Stimulated activated CD4-positive, alpha-beta T cell treated with anti-CD3 and anti-CD28 coated beads, Interleukin-4, amount 100 ng/mL, for 24 hours (primary cell): Measurements from ENCODE around the gene CLCA1.

ENCODE experiments used
- DNase-seq: peaks from one replicate; pipeline ENCODE4 v3.0.0-alpha.2; 2020

Gene CLCA1

GRCh38 chr1:86504137-86504479 is 35.4 kb downstream of the CLCA1 start:
- DNase-seq: no peak

GRCh38 chr1:86504895-86505563 is 36.3 kb downstream of the CLCA1 start:
- DNase-seq: no peak

GRCh38 chr1:86505564-86505902 is 36.8 kb downstream of the CLCA1 start:
- no peak for DNase-seq

DNA sequence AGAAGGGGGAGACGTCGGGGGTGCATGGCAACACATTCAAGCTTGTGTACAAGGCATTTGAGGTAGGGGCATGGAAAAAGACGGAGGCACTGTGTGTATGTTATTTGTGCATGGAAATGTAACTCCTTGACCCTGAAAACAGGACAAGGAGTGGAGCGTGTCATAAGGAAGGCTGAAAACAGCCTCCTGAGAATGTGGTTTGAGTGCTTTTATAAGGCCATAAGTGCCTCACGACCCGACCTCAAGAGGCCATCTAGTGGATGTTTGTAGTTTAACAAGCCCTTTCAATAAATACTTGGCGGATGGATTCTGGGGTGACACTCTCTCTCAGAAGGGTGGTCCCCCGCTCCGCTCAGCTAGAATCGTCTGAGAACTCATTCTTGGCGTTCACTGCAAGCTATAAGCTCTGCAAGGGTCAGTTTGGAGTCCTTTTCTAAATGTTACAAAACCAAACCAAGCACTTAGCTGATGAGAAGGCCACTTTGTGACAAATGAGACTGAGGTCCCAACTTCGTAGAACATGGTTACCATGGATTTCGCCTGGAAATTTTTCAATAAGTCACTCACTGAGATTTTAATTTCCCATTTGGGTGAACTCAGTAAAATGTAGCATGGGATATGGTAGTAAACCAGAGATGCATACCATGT is 39.3 kb downstream of the CLCA1 start:
- DNase-seq: no peak

DNA sequence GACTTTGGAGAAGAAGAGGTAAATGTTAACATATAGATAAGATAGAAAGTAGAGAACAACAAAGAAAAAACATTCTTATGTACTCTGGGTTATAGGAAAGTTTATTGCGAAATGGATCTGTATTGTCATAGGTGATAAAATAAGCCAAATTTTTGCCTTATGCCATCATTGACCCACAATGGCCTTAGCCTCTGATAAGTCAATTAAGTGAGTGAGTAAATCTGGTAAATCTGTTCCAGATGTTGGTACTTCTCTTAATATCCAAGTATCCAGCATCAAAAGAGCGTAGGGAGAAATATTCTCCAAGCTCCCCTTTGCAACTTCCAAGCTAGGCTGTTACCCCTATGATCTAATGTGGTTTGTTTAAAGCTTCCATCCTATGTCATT is 39.8 kb downstream of the CLCA1 start:
- no peak for DNase-seq

DNA sequence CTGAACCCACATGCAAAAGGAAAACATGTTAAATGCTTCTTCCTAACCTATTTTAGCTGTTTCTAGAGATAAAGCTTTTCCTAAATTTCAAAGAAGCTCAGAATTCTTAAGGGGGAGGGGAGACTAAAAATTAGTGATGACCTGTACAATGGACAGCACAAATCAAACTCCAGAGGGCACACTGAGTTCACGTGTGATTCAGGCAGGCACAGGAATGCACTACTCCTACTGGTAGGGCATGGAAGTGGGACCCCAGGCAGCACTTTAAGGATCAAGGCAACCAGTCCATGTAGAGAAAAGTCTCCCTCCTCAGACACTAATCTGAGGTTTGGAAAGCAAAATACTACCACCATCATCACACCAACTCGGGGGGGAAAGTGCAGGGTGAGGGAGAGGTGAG is 46.9 kb downstream of the CLCA1 start:
- DNase-seq: no peak

DNA sequence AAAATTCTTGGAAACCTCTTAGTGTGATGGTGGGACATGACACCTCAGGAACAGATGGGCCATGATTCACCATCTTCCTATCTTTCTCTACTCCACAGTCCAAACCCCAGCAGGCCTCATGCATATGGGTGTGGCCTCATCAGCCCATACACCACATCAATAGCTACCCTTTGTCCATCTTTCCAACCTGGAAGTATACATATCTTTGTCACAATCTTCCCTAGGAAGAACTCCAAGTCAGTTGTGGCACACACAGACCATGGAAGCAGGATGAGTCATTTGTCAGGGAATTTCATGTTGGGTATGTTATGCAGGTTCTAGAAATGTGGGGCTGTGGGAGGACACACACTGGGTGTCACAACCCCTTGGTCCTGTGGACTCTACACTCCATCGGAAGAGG is 47.6 kb downstream of the CLCA1 start:
- no peak for DNase-seq

DNA sequence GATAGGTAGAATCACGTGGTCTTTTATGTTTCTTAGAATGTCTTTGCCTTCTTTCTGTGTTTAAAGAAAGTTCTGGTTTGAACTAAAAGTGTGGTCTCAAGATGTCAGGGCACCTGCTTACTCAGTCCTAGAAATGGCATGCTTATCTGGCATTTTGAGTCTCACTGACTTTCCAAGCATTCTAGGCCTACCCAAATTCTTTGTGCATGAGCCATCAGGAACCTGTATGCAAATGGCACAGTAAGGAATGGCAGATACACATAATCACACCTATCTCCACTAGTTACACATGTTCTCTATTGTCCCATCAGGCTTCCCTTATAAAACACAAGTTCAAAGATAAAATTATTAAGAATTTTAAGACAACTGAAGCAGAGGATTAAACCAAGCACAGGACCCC is 48.6 kb downstream of the CLCA1 start:
- DNase-seq: no peak

DNA sequence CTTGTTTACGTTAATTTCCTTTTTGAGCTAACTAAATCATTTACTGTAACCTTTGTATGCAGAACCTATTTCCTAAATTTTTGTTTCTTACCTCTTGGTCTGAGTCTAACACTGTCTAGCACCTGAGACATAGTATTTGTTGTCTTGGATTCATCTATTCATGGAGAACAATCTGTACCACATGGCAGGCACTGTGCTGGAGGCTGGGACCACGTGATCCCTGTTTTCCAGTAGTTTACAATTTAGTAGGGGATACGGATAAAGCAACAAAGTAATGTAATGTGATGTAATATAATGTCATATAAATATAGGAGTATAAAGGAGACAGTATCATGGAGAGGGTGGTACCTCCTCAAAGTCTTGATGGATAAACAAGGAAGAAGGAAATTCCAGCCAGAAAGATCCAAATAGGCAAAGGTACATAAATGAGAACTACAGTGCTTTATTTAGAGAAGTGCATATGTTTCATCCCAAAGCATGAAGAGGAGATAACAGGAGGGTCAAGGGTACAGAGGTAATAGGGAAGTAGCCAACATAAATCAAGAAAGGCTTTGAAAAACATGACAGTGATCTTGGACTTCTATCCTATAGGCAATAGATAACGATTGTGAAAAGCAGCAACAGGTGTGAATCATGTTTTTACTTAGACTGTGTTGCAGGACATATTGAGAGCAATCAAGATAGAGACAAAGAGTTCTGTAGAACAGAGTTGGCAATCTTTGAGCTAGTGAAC is 52.2 kb downstream of the CLCA1 start:
- no peak for DNase-seq

DNA sequence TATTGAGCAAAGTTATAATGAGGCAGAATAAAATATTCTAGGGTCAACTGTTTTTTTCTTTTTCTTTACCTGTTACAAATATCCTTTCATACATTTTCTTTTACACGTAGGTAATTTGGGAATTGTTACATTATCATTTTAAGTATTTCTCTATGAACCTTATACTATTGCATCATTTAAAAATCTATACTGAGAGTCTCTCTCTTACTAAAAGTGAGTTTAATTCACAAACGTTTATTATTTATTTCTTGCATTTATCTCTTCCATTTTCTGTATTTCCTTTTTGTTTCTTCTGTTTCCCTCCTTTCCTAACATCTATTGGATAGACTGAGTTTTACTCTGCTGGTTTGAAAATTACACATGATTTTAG is 52.8 kb downstream of the CLCA1 start:
- DNase-seq: no peak

DNA sequence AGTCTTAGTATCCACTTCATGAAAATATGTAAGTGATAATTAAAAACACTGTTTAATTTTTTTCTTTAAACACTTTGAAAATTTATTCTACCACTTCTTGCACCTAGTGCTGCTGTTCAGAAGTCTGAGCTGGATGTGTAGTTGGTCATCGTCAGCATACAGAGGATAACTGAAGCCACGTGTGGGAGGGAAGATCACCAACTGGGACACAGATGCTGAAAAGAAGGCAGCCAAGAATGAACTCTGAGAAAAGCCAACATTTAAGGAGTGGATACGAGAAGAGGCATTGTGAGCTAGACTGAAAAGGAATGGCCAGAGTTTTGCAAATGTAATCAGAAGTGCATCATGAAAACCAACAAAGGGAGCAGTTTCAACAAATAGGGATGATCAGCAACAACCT is 53.5 kb downstream of the CLCA1 start:
- DNase-seq: no peak

DNA sequence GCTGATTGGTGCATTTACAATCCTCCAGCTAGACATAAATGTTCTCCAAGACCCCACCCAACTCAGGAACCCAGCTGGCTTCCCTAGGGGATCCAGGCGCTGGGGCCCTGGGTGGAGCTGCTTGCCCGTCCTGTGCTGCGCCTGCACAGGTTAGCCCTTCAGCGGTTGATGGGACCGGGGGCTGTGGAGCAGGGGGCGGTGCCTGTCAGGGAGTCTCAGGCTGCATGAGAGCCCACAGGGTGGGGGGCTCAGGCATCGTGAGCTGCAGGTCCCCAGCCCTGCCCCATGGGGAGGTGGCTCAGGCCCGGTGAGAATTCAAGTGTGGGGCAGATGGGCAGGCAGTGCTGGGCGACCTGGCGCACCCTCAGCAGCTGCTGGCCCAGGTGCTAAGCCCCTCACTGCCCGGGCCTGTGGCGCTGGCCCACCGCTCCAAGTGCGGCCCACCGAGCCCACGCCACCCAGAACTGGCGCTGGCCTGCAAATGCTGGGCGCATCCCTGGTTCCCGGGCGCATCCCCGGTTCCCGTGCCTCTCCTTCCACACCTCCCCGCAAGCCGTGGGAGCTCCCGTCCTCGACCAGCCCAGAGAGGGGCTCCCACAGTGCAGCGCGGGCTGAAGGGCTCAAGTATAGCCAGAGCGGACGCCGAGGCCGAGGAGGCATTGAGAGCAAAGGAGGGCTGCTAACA is 55.1 kb downstream of the CLCA1 start:
- no peak for DNase-seq

- no peak for DNase-seq
Observed at GRCh38 chr1:86527306-86527705, 58.6 kb downstream of the CLCA1 start.

DNA sequence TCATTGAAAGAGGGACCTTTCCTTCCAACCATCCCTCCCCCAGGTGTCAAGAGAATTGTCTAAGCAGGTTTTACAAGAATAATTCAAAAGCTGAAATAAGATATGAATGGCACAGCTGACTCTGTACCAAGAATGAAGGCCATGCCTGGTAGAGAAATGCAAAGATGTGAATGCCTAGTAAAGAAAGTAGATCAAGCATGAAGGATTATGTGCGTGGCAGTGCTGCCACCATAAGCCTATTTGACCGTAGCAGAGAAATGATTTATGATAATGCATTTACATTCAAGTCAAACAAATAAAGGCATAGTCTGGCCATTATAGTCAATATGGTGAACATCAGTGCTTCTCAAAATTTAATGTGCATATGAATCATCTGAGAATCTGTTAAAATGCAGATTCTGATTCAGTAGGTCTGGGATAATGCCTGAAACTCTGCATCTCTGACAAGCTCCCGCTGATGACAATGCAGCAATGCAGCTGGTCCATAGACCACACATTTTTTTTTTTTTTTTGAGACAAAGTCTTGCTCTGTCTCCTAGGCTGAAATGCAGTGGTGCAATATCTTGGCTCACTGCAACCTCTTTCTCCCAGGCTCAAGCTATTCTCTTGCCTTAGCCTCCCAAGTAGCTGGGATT is 61.6 kb downstream of the CLCA1 start:
- no peak for DNase-seq

DNA sequence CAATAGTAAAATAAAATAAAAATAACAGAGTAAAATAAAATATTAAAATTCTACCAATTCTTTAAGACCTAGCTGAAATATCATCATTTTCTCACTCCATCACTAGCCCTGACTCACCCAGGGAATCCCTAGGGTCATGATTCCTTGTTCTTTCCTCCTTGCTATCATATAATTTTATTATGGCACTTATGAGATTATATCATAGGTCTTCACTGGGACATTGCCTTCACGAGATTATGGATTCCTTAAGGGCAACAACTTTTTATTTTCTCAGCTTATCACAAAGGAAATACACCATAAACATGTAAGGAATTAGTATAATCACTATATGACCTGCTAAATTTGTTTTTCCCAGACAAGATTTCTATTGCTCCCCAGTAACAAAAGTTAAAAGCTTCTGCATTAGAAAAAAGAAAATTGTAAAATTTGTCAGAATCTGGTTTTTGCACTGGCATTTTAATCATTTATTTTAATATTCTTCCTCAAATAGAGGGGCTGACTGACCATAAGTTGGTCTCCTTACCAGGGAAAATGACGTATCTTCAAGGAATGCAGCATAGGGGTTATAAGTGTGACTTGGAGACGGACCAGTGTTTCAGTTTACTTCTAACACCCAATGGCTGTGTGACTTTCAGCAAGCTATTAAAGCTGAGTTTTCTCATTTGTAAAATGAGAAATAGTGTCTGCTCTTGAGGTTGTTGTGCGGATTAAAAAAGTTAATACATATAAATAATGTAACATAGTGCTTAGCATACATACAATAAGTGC is 69.4 kb downstream of the CLCA1 start:
- no peak for DNase-seq

DNA sequence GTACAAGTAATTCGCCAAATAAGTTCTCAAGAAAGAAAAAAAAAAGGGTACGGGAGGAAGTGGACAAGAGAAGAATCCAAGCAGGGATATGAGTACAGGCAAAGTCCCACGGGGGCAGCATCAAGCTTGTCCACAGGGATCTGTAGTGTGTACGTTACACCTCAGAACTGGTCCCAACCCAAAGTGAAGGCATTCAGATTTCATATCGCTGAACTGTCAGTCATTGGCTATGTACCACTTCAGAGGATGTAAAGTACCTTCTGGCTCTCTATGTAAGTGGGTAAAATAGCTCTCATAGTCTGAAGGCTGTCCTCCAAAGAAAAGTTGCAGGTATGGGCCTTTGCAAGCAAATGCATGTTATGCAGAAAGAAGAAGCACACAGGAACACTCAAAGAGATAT is 70.0 kb downstream of the CLCA1 start:
- DNase-seq: no peak

DNA sequence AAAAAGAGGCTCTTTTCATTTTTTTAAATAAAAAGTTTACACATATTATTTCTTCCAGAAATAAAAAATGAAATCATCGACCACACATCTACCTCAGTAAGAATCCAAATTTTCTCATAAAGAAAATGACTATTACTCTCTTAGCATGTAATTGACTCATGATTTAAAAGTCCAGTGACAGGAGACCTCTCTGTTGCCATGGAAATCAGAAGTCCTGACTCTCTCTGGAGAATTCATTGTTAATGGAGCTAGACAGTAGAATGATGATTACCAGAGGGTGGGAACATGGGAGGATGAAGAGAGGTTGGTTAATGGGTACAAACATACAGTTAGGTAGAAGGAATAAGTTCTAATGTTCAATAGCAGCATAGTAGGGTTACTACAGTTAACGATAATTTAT is 73.1 kb downstream of the CLCA1 start:
- no peak for DNase-seq

DNA sequence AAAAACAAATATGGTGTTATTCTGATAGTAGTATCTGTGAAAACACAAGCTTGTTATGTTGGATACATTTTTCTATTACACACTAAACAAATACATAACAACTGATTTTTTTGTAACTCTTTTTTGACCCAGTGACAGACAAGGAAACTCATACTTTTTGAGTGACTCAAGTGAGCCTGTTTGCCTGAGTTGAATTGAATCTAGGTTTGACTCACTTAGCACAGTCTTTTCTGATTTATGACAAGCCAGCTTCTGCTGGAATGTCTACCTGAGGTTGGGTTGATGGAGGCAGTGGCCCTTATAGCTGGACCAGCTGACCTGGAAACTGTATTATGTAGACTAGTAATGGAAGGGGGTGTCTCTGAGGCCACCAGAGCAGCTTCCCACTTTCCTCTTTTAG is 73.9 kb downstream of the CLCA1 start:
- DNase-seq: no peak

- DNase-seq: no peak
Observed at GRCh38 chr1:86546787-86547221, 78.1 kb downstream of the CLCA1 start, which contains the start of gene CLCA4. TSS of gene CLCA4 (plus strand) at chr1:86547078. CDS start at chr1:86547120, 42 bp downstream.

- DNase-seq: no peak
Observed at GRCh38 chr1:86548839-86549238, 80.1 kb downstream of the CLCA1 start.
